ENCODE data around the gene LIPE. TPM values are rescaled to one million over a fixed set of nuclear protein-coding genes. Genes with fewer than 3 reads are reported as not detected.

Gene LIPE
- total and polyA plus RNA-seq, 9 donors, result 1.7 to 15.1 (median 5.4) TPM

GRCh38 chr19:42406111-42406510 lies 21.1 kb downstream of the LIPE start:
- H3K27me3 ChIP-seq, result no peaks in the 10 kb centered on the region
- H3K36me3 ChIP-seq, result no peaks in the 10 kb centered on the region
- peaks cover 4% of the 10 kb centered on the region for H3K4me1 ChIP-seq (ENCODE audit: insufficient read depth)
- TF ChIP-seq POLR2A (IDR thresholded peaks at IDR 0.05) (no peak), EP300 (IDR thresholded peaks at IDR 0.05) (no peak), CTCF (IDR thresholded peaks at IDR 0.05) (no peak)
- no peak for DNase-seq
- H3K9me3 ChIP-seq, result no peaks in the 10 kb centered on the region
- H3K4me3 ChIP-seq, result no peak overlapping the region
- WGBS, 3 donors, result 92 to 95% (median 92%) methylated on average over 11 of the region's 11 CpGs
- H3K27ac ChIP-seq, result no peak overlapping the region
- intact Hi-C loops (cut with DNase I), result no loop called here

- 95 to 97% (median 96%) methylated on average over 10 of the region's 10 CpGs for WGBS, 3 donors
Measured at GRCh38 chr19:42403586-42403985, 23.6 kb downstream of the LIPE start.

GRCh38 chr19:42402376-42403116 lies 24.6 kb downstream of the LIPE start:
- no peaks in the 10 kb centered on the region for H3K9me3 ChIP-seq
- H3K27me3 ChIP-seq, result no peaks in the 10 kb centered on the region
- intact Hi-C loops (cut with DNase I), result no loop called here
- peak in 2 of 5 donors; percentile 38 to 45 for DNase-seq
- H3K36me3 ChIP-seq, result no peaks in the 10 kb centered on the region
- WGBS, 3 donors, result 62 to 69% (median 66%) methylated on average over 34 of the region's 34 CpGs
- TF ChIP-seq EP300 (IDR thresholded peaks at IDR 0.05), result no peak
- TF ChIP-seq CTCF (IDR thresholded peaks at IDR 0.05), result no peak
- TF ChIP-seq POLR2A (IDR thresholded peaks at IDR 0.05), result no peak
- H3K4me1 ChIP-seq (ENCODE audit: insufficient read depth), result peaks cover 6% of the 10 kb centered on the region
- no peak overlapping the region for H3K27ac ChIP-seq
- no peak overlapping the region for H3K4me3 ChIP-seq

More at GRCh38 chr19:42403586-42403985, 23.6 kb downstream of the LIPE start:
- TF ChIP-seq CTCF (IDR thresholded peaks at IDR 0.05), result no peak
- intact Hi-C loops (cut with DNase I), result no loop called here
- Histone ChIP-seq H3K4me1 (ENCODE audit: insufficient read depth) (peaks cover 1% of the 10 kb centered on the region), H3K27ac (no peak overlapping the region), H3K27me3 (no peaks in the 10 kb centered on the region), H3K36me3 (no peaks in the 10 kb centered on the region), H3K9me3 (no peaks in the 10 kb centered on the region), H3K4me3 (no peak overlapping the region)
- no peak for DNase-seq

GRCh38 chr19:42401365-42402303 lies 25.6 kb downstream of the LIPE start:
- 1% methylated on average over 78 to 80 of the region's 80 CpGs for WGBS, 3 donors
- Histone ChIP-seq H3K4me3 (peak overlapping the region; percentile 49), H3K36me3 (no peaks in the 10 kb centered on the region), H3K27me3 (no peaks in the 10 kb centered on the region), H3K9me3 (no peaks in the 10 kb centered on the region), H3K4me1 (ENCODE audit: insufficient read depth) (peaks cover 9% of the 10 kb centered on the region), H3K27ac (no peak overlapping the region)
- intact Hi-C loops (cut with DNase I), result no loop called here
- no peak for TF ChIP-seq POLR2A (IDR thresholded peaks at IDR 0.05)
- TF ChIP-seq EP300 (IDR thresholded peaks at IDR 0.05), result no peak
- TF ChIP-seq CTCF (IDR thresholded peaks at IDR 0.05), result peak; percentile 60 to 85 (median 65)
- DNase-seq, result peak; percentile 76 to 88 (median 88)
